Loucy (cell line): ENCODE measurements around the gene DMBT1.
A peak's percentile ranks its signal among the peaks of the same experiment; 100 is the strongest.

Experiments used
- H2AFZ ChIP-seq: fragments of 200-600 bp; sonication (generic); 2 replicates; pipeline ENCODE4 v1.6.0; 2016; ENCODE audit warnings: antibody characterized with exemption, mild to moderate bottlenecking, low read length, moderate library complexity
- H3F3A ChIP-seq: fragments of 200-600 bp; 2 replicates; pipeline ENCODE4 v1.6.0; 2016; ENCODE audit warnings: antibody characterized with exemption, low read depth, mild to moderate bottlenecking
- H3K27me3 ChIP-seq: fragments of 200-600 bp; sonication (generic); 2 replicates; pipeline ENCODE4 v1.6.1; 2014; ENCODE audit warnings: low read length, mild to moderate bottlenecking; ENCODE audit not compliant: insufficient read depth, poor library complexity, severe bottlenecking
- H3K36me3 ChIP-seq: fragments of 200-600 bp; sonication (generic); 2 replicates; pipeline ENCODE4 v1.6.1; 2016; ENCODE audit warnings: low read length; ENCODE audit not compliant: insufficient read depth
- H3K4me1 ChIP-seq: fragments of 200-600 bp; sonication (generic); 2 replicates; pipeline ENCODE4 v1.5.1; 2014; ENCODE audit warnings: low read length, mild to moderate bottlenecking; ENCODE audit not compliant: insufficient read depth, poor library complexity, severe bottlenecking
- H3K4me2 ChIP-seq: fragments of 200-600 bp; sonication (generic); 2 replicates; pipeline ENCODE4 v1.6.0; 2014; ENCODE audit warnings: antibody characterized with exemption, low read length, low read depth, mild to moderate bottlenecking; ENCODE audit not compliant: poor library complexity, severe bottlenecking
- H3K4me3 ChIP-seq: fragments of 200-600 bp; sonication (generic); 2 replicates; pipeline ENCODE4 v1.5.1; 2014; ENCODE audit warnings: low read length, mild to moderate bottlenecking, mixed read lengths; ENCODE audit not compliant: poor library complexity, severe bottlenecking
- H3K79me2 ChIP-seq: fragments of 200-600 bp; sonication (generic); 2 replicates; pipeline ENCODE4 v1.6.1; 2014; ENCODE audit warnings: low read length; ENCODE audit not compliant: insufficient read depth
- H3K9ac ChIP-seq: fragments of 200-600 bp; sonication (generic); 2 replicates; pipeline ENCODE4 v1.6.0; 2014; ENCODE audit warnings: mild to moderate bottlenecking, low read depth, low read length, moderate library complexity; ENCODE audit not compliant: poor library complexity, severe bottlenecking
- H3K9me2 ChIP-seq: fragments of 200-600 bp; sonication (generic); replicated peaks from 2 replicates; pipeline ENCODE4 v1.6.1; 2016; ENCODE audit warnings: low read depth, low read length, mixed read lengths
- H3K9me3 ChIP-seq: fragments of 200-600 bp; sonication (generic); 2 replicates; pipeline ENCODE4 v1.6.1; 2014; ENCODE audit warnings: mild to moderate bottlenecking, antibody characterized with exemption, low read length, low read depth; ENCODE audit not compliant: insufficient read depth
- H4K20me1 ChIP-seq: fragments of 200-600 bp; sonication (generic); 2 replicates; pipeline ENCODE4 v1.6.0; 2014; ENCODE audit warnings: antibody characterized with exemption, low read length, mild to moderate bottlenecking; ENCODE audit not compliant: insufficient read depth, poor library complexity, severe bottlenecking
- CTCF ChIP-seq: fragments of 200-600 bp; sonication (generic); conservative IDR thresholded peaks from 2 replicates; pipeline ENCODE4 v1.5.1; 2014; ENCODE audit warnings: mild to moderate bottlenecking, antibody characterized with exemption, low read length
- EZH2phosphoT487 ChIP-seq: fragments of 200-600 bp; IDR thresholded peaks from 2 replicates; pipeline ENCODE4 v1.6.1; 2018; ENCODE audit warnings: antibody characterized with exemption, mild to moderate bottlenecking, moderate library complexity, borderline replicate concordance

Gene DMBT1

GRCh38 chr10:122551450-122551849, 9.1 kb upstream of the DMBT1 start:
- Histone ChIP-seq H3K4me3 (no peak overlapping the region), H3K9ac (peak overlapping the region; percentile 45), H3K4me2 (no peak overlapping the region), H4K20me1 (no peaks in the 10 kb centered on the region), H3K36me3 (no peaks in the 10 kb centered on the region), H3K27me3 (no peaks in the 10 kb centered on the region), H3K9me3 (no peaks in the 10 kb centered on the region), H3F3A (no peaks in the 10 kb centered on the region), H3K79me2 (no peaks in the 10 kb centered on the region), H3K9me2 (no peaks in the 10 kb centered on the region), H3K4me1 (peaks cover 32% of the 10 kb centered on the region), H2AFZ (peak overlapping the region; percentile 54; the same call in 1 of the 2 replicates)
- TF ChIP-seq CTCF (peak; percentile 48), EZH2phosphoT487 (no peak)

- no peaks in the 10 kb centered on the region for H3K36me3 ChIP-seq
- no peaks in the 10 kb centered on the region for H3K79me2 ChIP-seq
- no peak overlapping the region for H3K4me3 ChIP-seq
- no peak overlapping the region for H3K4me2 ChIP-seq
- H3K27me3 ChIP-seq, result no peaks in the 10 kb centered on the region
- no peaks in the 10 kb centered on the region for H3K9me2 ChIP-seq
- H3K4me1 ChIP-seq, result peaks cover 42% of the 10 kb centered on the region
- H3K9ac ChIP-seq, result no peak overlapping the region
- H3K9me3 ChIP-seq, result no peaks in the 10 kb centered on the region
- no peak for TF ChIP-seq EZH2phosphoT487
- TF ChIP-seq CTCF, result no peak
- H3F3A ChIP-seq, result no peaks in the 10 kb centered on the region
- no peak overlapping the region for H2AFZ ChIP-seq
- H4K20me1 ChIP-seq, result no peaks in the 10 kb centered on the region
These were observed 7.2 kb upstream of the DMBT1 start for GRCh38 chr10:122553341-122553740.

- Histone ChIP-seq H3K4me3 (no peak overlapping the region), H3K4me1 (peaks cover 53% of the 10 kb centered on the region), H3K27me3 (no peaks in the 10 kb centered on the region), H3K9ac (no peak overlapping the region), H3F3A (no peaks in the 10 kb centered on the region), H3K79me2 (no peaks in the 10 kb centered on the region), H3K9me2 (no peaks in the 10 kb centered on the region), H3K4me2 (no peak overlapping the region), H3K36me3 (no peaks in the 10 kb centered on the region), H2AFZ (no peak overlapping the region), H3K9me3 (no peaks in the 10 kb centered on the region), H4K20me1 (no peaks in the 10 kb centered on the region)
- no peak for TF ChIP-seq CTCF
- TF ChIP-seq EZH2phosphoT487, result no peak
These were observed 6.2 kb upstream of the DMBT1 start for GRCh38 chr10:122554131-122555036.
